ENCODE measurements around the gene GYPA. TPM values are rescaled to one million over a fixed set of nuclear protein-coding genes. Genes with fewer than 3 reads are reported as not detected.

The GYPA gene
- polyA plus RNA-seq, 2 of the 4 experiments (the other 2 are of a cell fraction) = not detected

DNA sequence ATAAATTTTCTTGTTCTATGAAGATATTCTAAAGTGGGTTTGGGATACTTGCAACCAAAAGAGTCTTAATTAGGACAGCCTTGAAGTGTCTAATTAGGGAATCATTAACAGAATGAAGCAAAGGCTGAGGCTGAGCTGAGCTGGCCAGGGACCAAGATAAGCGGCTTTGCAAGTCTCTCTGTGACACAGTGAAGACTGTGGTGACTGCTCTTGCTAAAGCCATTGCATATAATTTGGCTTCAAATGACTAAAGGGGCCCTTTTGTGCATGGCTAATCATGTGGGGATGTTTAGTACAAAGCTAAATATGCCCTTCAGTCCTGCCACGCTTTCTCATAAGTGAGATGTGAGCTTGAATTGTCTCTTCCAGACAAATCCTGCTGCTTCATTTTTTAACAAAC is 31.2 kb upstream of the GYPA start:
- Histone ChIP-seq H3K4me2 (no peak overlapping the region), H3K9me3 (no peaks in the 10 kb centered on the region), H3K4me1 (0 out of 3 replicates have a peak, but pooled peaks cover 2% of the 10 kb centered on the region), H3K4me3 (no peak overlapping the region), H3K27ac (no peak overlapping the region)
- DNase-seq (ENCODE audit: low read depth in 1 of 2, low spot score in 1 of 2) (no peak), FAIRE-seq (no peak), ATAC-seq (no peak)
- ChIA-PET CTCF (interaction anchor here (0.6 to 0.7 kb wide), 2 partner anchors 890 to 922 kb away, joined by 3 read pairs; no protein-coding TSS in a partner anchor), POLR2A (no interaction called here)
- 63% methylated on average over 2 of the region's 2 CpGs for WGBS (ENCODE audit: missing lambda C conversion rate)
- no peak for TF ChIP-seq RCOR1 (IDR thresholded peaks at IDR 0.05; ENCODE audit: low read depth, low read length)
- TF ChIP-seq FOSB (CRISPR knock-in tag; IDR thresholded peaks at IDR 0.05) = no peak
- TF ChIP-seq BHLHE40 (IDR thresholded peaks at IDR 0.05; ENCODE audit: low read depth, low read length) = no peak
- TF ChIP-seq POLR2AphosphoS2 (conservative IDR thresholded peaks at IDR 0.05; ENCODE audit: low read length) = no peak
- TF ChIP-seq CHD2 (IDR thresholded peaks at IDR 0.05; ENCODE audit: low read length, partially characterized antibody) = no peak
- no peak for TF ChIP-seq RFX5 (IDR thresholded peaks at IDR 0.05)
- TF ChIP-seq, protein P1, sequence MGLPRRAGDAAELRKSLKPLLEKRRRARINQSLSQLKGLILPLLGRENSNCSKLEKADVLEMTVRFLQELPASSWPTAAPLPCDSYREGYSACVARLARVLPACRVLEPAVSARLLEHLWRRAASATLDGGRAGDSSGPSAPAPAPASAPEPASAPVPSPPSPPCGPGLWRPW (IDR thresholded peaks at IDR 0.05) = no peak
- TF ChIP-seq, protein P2, sequence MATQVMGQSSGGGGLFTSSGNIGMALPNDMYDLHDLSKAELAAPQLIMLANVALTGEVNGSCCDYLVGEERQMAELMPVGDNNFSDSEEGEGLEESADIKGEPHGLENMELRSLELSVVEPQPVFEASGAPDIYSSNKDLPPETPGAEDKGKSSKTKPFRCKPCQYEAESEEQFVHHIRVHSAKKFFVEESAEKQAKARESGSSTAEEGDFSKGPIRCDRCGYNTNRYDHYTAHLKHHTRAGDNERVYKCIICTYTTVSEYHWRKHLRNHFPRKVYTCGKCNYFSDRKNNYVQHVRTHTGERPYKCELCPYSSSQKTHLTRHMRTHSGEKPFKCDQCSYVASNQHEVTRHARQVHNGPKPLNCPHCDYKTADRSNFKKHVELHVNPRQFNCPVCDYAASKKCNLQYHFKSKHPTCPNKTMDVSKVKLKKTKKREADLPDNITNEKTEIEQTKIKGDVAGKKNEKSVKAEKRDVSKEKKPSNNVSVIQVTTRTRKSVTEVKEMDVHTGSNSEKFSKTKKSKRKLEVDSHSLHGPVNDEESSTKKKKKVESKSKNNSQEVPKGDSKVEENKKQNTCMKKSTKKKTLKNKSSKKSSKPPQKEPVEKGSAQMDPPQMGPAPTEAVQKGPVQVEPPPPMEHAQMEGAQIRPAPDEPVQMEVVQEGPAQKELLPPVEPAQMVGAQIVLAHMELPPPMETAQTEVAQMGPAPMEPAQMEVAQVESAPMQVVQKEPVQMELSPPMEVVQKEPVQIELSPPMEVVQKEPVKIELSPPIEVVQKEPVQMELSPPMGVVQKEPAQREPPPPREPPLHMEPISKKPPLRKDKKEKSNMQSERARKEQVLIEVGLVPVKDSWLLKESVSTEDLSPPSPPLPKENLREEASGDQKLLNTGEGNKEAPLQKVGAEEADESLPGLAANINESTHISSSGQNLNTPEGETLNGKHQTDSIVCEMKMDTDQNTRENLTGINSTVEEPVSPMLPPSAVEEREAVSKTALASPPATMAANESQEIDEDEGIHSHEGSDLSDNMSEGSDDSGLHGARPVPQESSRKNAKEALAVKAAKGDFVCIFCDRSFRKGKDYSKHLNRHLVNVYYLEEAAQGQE (IDR thresholded peaks at IDR 0.05) = no peak
- TF ChIP-seq, protein P3, sequence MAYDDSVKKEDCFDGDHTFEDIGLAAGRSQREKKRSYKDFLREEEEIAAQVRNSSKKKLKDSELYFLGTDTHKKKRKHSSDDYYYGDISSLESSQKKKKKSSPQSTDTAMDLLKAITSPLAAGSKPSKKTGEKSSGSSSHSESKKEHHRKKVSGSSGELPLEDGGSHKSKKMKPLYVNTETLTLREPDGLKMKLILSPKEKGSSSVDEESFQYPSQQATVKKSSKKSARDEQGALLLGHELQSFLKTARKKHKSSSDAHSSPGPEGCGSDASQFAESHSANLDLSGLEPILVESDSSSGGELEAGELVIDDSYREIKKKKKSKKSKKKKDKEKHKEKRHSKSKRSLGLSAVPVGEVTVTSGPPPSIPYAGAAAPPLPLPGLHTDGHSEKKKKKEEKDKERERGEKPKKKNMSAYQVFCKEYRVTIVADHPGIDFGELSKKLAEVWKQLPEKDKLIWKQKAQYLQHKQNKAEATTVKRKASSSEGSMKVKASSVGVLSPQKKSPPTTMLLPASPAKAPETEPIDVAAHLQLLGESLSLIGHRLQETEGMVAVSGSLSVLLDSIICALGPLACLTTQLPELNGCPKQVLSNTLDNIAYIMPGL (CRISPR knock-in tag; IDR thresholded peaks at IDR 0.05; ENCODE audit: borderline replicate concordance) = no peak
- TF ChIP-seq ESRRA (IDR thresholded peaks at IDR 0.05; ENCODE audit: borderline replicate concordance, low read length) = no peak
- TF ChIP-seq, protein P4, sequence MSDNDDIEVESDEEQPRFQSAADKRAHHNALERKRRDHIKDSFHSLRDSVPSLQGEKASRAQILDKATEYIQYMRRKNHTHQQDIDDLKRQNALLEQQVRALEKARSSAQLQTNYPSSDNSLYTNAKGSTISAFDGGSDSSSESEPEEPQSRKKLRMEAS (IDR thresholded peaks at IDR 0.05) = no peak
- no peak for TF ChIP-seq POLR2A (IDR thresholded peaks at IDR 0.05; ENCODE audit: low read length)
- no peak for TF ChIP-seq ZC3H11A (IDR thresholded peaks at IDR 0.05)

DNA sequence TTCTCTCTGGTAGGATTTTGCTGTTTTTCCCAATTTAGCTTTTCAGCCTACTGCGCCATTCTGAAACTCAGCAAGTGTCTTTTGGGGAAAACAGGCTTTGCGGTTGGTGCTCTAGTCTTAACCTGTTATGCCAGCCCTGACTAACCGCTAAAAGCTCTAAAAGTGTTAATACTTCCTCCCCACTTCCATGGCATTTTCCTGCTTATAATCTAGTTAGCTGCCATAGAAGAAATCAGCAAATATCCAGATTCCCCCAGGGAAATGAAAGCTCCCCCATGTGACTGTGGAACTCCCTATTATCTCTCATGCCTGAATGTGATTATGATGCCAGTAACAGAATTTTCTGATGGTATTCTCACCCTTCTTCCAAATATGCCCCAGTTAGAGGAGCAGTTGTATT is 28.7 kb upstream of the GYPA start:
- Histone ChIP-seq H3K27ac (no peak overlapping the region), H3K4me3 (no peak overlapping the region), H3K4me1 (no peaks in the 10 kb centered on the region), H3K9me3 (no peaks in the 10 kb centered on the region), H3K4me2 (no peak overlapping the region)
- ChIA-PET POLR2A (no interaction called here), CTCF (interaction anchor here (1.6 kb wide), 1 partner anchor 892 kb away, joined by 4 read pairs; no protein-coding TSS in a partner anchor)
- WGBS (ENCODE audit: missing lambda C conversion rate) = 64% methylated on average over 3 of the region's 3 CpGs
- ATAC-seq = no peak
- DNase-seq (ENCODE audit: low read depth in 1 of 2, low spot score in 1 of 2) = no peak
- no peak for FAIRE-seq
- TF ChIP-seq CEBPB (IDR thresholded peaks at IDR 0.05) (no peak), FOSL2 (IDR thresholded peaks at IDR 0.05) (no peak), FOSL2 (CRISPR knock-in tag; IDR thresholded peaks at IDR 0.05) (no peak), RCOR1 (IDR thresholded peaks at IDR 0.05; ENCODE audit: low read depth, low read length) (no peak), MAZ (IDR thresholded peaks at IDR 0.05; ENCODE audit: borderline replicate concordance, low read depth, low read length) (no peak), PHF8 (IDR thresholded peaks at IDR 0.05; ENCODE audit: borderline replicate concordance, low read depth) (no peak), RNF2 (IDR thresholded peaks at IDR 0.05; ENCODE audit: borderline replicate concordance, low read depth) (no peak), HDAC2 (IDR thresholded peaks at IDR 0.05) (no peak), POLR2AphosphoS2 (conservative IDR thresholded peaks at IDR 0.05; ENCODE audit: low read length) (no peak), HOXA7 (CRISPR knock-in tag; IDR thresholded peaks at IDR 0.05) (no peak), JUNB (IDR thresholded peaks at IDR 0.05) (no peak), TP53 (CRISPR knock-in tag; IDR thresholded peaks at IDR 0.05) (no peak), RFX5 (IDR thresholded peaks at IDR 0.05) (no peak)
- TF ChIP-seq, protein P2 (IDR thresholded peaks at IDR 0.05) = no peak
- TF ChIP-seq, protein P5, sequence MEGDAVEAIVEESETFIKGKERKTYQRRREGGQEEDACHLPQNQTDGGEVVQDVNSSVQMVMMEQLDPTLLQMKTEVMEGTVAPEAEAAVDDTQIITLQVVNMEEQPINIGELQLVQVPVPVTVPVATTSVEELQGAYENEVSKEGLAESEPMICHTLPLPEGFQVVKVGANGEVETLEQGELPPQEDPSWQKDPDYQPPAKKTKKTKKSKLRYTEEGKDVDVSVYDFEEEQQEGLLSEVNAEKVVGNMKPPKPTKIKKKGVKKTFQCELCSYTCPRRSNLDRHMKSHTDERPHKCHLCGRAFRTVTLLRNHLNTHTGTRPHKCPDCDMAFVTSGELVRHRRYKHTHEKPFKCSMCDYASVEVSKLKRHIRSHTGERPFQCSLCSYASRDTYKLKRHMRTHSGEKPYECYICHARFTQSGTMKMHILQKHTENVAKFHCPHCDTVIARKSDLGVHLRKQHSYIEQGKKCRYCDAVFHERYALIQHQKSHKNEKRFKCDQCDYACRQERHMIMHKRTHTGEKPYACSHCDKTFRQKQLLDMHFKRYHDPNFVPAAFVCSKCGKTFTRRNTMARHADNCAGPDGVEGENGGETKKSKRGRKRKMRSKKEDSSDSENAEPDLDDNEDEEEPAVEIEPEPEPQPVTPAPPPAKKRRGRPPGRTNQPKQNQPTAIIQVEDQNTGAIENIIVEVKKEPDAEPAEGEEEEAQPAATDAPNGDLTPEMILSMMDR (IDR thresholded peaks at IDR 0.05) = no peak
- TF ChIP-seq, protein P3 (CRISPR knock-in tag; IDR thresholded peaks at IDR 0.05; ENCODE audit: borderline replicate concordance) = no peak

Measured in A549 (cell line).